AG09319 (cell line): ENCODE data around the gene MAP2K4.

Source experiments
- DNase-seq: peaks from one replicate; pipeline ENCODE4 v3.0.0-alpha.2; 2010; ENCODE audit warnings: low read depth; ENCODE audit errors: extremely low read depth
- TF ChIP-seq, protein P1 (sequence below): IDR thresholded peaks from 2 replicates; pipeline ENCODE4 v1.5.1; 2011; ENCODE audit warnings: low read depth, mild to moderate bottlenecking, inconsistent platforms, low read length, moderate library complexity

Gene MAP2K4

DNA sequence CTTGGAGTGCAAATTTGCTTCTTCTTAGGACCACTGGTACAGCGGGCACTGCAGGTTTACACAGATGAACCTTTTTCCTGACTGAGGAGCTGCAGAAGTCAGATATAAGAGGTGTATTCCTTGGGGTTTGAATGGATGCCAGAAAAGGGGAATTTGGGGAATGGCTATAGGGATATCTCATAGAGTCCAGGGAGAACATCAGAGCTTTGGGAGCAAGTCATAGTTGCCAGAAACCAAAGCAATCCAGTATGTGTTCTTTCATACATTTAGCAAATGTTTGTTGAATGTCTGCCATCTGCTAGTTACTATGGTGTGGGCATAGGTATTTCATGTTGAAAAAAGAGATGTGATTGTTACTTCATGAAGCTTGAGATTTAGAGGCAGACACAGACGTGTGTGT, 46.8 kb downstream of the MAP2K4 start:
- DNase-seq, result no peak
- TF ChIP-seq, protein P1, sequence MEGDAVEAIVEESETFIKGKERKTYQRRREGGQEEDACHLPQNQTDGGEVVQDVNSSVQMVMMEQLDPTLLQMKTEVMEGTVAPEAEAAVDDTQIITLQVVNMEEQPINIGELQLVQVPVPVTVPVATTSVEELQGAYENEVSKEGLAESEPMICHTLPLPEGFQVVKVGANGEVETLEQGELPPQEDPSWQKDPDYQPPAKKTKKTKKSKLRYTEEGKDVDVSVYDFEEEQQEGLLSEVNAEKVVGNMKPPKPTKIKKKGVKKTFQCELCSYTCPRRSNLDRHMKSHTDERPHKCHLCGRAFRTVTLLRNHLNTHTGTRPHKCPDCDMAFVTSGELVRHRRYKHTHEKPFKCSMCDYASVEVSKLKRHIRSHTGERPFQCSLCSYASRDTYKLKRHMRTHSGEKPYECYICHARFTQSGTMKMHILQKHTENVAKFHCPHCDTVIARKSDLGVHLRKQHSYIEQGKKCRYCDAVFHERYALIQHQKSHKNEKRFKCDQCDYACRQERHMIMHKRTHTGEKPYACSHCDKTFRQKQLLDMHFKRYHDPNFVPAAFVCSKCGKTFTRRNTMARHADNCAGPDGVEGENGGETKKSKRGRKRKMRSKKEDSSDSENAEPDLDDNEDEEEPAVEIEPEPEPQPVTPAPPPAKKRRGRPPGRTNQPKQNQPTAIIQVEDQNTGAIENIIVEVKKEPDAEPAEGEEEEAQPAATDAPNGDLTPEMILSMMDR, result no peak

DNA sequence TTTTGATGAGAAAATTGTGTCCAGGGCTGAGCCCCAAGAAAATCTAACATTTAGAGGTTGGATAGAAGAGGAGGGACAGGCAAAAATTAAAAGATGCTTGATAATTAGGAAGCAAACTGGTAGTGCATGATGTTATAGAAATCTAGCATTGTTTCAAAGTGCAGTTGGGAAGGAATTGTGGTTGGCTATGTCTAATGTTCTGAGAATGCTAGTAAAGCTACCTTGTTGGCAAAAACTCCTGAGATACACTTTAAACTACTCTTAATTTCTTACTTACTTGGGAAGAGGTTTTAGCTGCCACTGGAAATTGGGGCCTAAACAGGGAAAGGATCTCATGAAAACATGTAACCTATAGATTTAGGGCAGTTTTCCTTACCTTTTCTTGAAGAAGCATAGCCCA, 48.3 kb downstream of the MAP2K4 start:
- no peak for DNase-seq
- TF ChIP-seq, protein P1, result no peak

DNA sequence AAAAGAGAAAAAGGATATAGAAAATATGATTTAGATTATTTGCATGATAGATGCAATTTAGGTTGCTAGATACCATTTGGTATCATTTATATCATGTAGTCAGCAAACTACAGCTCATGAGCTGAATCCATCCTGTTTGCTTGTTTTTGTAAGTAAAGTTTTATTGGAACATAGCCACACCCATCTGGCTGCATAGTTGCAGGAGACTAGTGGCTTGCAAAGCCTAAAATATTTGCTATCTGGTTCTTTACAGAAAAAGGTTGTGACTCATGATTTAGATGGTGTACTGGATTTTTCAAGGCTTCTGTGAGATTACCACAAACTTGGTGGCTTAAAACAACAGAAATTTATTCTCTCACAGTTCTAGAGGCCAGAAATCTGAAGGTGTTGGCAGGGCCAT, 49.9 kb downstream of the MAP2K4 start:
- TF ChIP-seq, protein P1, result no peak
- DNase-seq, result no peak

DNA sequence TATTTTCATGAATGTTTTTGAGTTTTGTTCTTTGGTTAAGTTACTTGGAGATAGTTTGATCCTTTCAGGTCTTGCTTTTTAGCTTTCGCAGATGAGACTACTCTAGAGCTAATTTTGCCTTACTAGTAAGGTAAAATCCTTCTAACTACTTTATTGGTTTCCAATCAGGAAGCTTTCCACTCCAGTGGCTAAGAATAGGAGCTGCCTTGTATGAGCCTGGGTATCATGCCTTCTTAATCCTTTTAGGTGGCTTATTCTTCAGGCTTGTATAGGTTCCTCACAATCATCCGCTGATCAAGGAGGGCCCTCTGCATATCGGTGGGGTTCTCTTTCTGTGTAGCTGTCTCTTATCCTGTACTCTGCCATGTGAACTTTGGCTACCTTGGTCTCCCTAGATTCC, 53.7 kb downstream of the MAP2K4 start:
- TF ChIP-seq, protein P1, result no peak
- DNase-seq, result no peak

DNA sequence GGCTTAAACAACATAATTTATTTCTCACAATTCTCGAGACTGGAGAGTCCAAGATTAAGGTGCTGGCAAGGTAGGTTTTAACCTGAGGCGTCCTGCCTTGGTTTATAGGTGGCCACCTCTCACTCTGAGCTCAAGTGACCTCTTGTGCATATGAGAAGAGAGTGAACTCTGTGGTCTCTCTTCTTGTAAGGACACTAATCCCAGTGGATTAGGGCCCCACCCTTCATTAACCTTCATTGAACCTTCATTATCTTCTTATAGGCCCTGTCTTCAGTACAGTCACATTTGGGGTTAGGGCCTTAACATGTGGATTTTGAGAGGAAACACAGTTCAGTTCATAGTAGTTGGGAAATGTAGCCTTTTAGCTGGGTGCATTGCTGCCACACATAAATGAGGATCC, 57.1 kb downstream of the MAP2K4 start:
- DNase-seq, result no peak

DNA sequence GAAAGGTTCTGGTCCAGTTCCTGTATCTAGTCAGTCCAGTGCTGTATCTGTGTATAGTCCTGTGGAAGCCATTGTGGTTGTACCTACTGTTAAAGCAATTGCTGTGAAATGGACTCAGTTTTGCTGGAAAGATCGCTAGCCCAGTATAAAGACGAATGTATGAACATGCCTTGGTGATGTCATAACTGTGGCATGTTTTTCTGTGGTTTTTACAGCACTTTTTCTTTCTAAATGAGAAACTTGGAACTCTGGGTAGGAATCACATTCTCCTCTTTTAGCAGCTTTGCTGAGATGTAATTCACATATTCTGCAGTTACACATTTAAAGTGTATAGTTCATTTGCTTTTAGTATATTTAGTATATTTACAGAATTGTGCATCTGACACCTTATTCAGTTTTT, 58.1 kb downstream of the MAP2K4 start:
- DNase-seq, result no peak
- TF ChIP-seq, protein P1, result no peak

More for the DNA sequence above, 57.1 kb downstream of the MAP2K4 start:
- TF ChIP-seq, protein P1, result no peak

DNA sequence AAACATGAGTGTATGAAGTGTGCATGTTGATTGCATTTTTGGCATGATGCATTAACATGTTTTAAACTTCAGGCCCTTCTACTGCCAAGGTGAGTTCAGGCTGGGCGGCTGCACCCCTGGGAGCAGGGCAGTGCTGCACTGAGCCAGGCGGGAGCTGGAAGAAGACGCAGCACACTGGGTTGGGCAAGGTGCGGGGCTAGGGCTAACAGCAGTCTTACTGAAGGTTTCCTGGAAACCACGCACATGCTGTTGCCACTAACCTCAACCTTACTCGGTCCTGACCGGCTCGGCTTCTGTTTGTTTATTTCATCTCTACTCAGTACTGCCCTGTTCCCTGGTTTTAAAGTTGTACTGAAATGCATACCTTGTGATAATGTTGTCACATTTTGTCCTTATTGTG, 61.0 kb downstream of the MAP2K4 start:
- DNase-seq, result no peak
- TF ChIP-seq, protein P1, result no peak
